Cardiac fibroblast (primary cell): ENCODE data around the gene OR51G1.

Experiments
- DNase-seq, 2 donors: peaks; one replicate each; pipeline versions ENCODE4 v3.0.0 to v3.0.0-alpha.2; 2010; ENCODE audit warnings: low read depth in 2 of 2
- H3K4me3 ChIP-seq, 2 donors: replicated peaks in 1 of 2; 1 replicate in 1 of 2; 2 replicates in 1 of 2; pipeline ENCODE4 v1.5.1; 2011; ENCODE audit warnings: low read depth in 2 of 2, low read length in 2 of 2, mild to moderate bottlenecking in 2 of 2, moderate library complexity in 1 of 2
- TF ChIP-seq, protein P1 (sequence below): IDR thresholded peaks from one replicate; pipeline ENCODE4 v1.5.1; 2011; ENCODE audit warnings: low read depth, mild to moderate bottlenecking, low read length, inconsistent platforms

The OR51G1 gene

DNA sequence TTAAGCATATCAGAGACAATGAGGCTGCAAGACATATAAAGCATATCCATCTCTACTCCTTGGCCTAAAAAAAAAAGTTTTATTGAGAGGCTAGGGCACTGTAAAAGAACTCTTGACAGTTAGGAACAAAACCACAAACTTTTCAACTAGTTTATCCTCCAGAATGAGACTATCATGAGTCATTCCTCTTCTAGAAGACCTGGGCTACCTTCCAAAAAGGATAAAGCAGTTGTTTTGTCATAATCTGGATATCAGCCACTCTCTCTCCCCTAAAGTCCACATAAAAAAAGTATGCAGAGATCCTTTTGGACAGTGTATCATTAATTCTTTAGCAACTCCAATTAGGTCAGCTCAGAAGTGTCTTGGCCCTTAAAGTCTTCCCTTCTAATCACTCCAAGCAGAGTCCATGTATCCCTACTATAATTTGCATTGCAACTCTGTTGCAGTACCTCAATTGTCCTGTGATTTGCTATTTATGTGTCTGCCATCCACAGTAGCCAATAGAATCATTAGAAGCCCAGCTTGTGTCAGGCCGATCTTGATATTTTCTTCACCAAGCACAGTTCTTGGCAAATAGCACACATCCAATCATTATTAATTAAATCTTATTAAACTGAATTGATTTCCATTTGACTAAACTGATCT lies 32.0 kb downstream of the OR51G1 start:
- TF ChIP-seq, protein P1, sequence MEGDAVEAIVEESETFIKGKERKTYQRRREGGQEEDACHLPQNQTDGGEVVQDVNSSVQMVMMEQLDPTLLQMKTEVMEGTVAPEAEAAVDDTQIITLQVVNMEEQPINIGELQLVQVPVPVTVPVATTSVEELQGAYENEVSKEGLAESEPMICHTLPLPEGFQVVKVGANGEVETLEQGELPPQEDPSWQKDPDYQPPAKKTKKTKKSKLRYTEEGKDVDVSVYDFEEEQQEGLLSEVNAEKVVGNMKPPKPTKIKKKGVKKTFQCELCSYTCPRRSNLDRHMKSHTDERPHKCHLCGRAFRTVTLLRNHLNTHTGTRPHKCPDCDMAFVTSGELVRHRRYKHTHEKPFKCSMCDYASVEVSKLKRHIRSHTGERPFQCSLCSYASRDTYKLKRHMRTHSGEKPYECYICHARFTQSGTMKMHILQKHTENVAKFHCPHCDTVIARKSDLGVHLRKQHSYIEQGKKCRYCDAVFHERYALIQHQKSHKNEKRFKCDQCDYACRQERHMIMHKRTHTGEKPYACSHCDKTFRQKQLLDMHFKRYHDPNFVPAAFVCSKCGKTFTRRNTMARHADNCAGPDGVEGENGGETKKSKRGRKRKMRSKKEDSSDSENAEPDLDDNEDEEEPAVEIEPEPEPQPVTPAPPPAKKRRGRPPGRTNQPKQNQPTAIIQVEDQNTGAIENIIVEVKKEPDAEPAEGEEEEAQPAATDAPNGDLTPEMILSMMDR: peak; percentile 44
- DNase-seq: peak; percentile 91 to 92
- no peak overlapping the region for H3K4me3 ChIP-seq

DNA sequence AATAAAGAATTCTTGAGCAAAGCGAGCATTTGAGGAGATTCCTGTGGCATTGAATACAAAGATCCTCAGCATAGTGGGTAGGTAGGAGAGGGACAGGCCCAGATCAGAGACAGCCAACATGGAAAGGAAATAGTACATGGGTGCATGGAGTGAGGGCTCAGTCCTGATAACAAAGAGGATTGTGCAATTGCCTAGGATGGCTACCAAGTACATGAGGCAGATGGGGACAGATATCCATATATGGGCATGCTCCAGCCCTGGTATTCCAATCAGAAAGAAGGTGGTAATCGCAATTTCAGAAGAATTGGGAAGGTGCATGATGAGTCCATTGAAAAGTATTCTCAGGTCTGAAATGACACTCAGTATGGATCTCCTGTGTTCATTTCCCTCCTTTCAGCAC lies 33.9 kb downstream of the OR51G1 start:
- no peak overlapping the region for H3K4me3 ChIP-seq
- TF ChIP-seq, protein P1: no peak
- DNase-seq: peak; percentile 4 to 38

DNA sequence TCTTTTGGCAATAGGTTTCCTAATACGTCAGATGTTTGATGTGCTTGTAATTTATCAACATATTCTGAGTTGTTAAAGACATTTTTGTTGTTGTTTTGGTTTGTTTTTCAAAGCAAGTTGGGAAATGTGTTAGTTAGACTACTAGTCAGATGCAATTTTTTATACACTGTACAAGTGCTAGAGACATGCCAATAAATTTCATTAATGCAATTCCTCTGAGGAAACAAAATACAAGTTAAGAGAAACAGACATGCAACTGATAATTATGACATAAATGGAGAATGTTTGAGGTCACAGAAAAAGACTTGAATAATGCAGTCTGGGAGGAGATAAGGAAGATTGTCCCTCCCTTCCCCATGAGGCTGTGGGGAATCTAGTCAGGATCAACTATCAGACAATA lies 36.5 kb downstream of the OR51G1 start:
- TF ChIP-seq, protein P1: no peak
- no peak overlapping the region for H3K4me3 ChIP-seq
- peak; percentile 20 to 75 for DNase-seq

DNA sequence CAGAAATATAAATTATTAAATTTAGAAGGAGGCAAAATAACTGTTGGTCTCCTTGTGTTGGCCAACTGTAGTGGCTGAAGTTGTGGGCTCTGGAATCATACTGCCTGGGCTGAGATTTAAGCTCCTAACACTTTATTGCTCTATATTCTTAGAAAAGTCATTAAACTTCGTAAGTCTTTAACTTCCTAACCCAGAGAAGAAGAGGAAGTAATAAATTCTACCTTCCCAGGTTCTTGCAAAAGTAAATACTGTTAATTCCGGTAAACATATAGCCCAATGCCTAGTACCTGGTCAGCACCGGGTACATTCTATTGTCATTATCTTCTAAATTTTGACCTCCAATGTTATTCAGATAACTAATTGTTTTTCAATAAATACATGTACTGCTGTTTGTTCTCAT lies 38.0 kb downstream of the OR51G1 start:
- no peak overlapping the region for H3K4me3 ChIP-seq
- TF ChIP-seq, protein P1: no peak
- no peak for DNase-seq

DNA sequence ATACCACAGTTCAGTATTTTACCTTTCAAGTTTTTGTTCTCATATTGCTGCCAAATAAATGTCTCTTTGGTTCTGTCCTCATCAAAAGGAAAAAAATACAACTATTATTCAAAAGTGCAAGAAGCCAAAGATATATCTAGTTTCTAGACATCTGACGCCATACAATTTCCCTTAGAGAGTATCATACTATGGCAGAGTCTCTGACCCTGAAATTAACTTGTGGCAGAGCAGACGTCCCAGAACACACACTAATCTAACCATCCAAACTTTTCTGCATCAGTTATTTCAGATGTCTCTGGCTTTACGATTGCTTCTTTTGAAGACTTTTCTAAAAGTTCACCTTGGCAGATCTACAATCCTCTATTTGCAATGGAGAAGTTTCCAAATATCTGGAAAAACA lies 39.8 kb downstream of the OR51G1 start:
- DNase-seq: no peak
- TF ChIP-seq, protein P1: no peak
- H3K4me3 ChIP-seq: no peak overlapping the region

DNA sequence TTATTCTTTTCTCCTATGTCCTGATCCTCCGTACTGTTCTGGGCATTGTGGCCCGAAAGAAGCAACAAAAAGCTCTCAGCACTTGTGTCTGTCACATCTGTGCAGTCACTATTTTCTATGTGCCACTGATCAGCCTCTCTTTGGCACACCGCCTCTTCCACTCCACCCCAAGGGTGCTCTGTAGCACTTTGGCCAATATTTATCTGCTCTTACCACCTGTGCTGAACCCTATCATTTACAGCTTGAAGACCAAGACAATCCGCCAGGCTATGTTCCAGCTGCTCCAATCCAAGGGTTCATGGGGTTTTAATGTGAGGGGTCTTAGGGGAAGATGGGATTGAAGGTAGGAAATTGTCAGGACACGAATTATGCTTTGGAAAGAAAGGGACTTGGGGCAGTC lies 41.6 kb downstream of the OR51G1 start:
- H3K4me3 ChIP-seq: no peak overlapping the region
- DNase-seq: no peak
- TF ChIP-seq, protein P1: no peak

DNA sequence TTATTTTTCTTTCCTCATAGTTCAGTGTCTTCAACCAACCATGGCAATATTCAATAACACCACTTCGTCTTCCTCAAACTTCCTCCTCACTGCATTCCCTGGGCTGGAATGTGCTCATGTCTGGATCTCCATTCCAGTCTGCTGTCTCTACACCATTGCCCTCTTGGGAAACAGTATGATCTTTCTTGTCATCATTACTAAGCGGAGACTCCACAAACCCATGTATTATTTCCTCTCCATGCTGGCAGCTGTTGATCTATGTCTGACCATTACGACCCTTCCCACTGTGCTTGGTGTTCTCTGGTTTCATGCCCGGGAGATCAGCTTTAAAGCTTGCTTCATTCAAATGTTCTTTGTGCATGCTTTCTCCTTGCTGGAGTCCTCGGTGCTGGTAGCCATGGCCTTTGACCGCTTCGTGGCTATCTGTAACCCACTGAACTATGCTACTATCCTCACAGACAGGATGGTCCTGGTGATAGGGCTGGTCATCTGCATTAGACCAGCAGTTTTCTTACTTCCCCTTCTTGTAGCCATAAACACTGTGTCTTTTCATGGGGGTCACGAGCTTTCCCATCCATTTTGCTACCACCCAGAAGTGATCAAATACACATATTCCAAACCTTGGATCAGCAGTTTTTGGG lies 42.2 kb downstream of the OR51G1 start, which contains the start of gene OR51T1:
TSS of gene OR51T1 (plus strand) at position 41 of the 641 bp plus-strand sequence. CDS start at position 41, 0 bp downstream.
- TF ChIP-seq, protein P1: no peak
- peak; percentile 23 to 65 for DNase-seq
- H3K4me3 ChIP-seq: no peak within 1 kb of the TSS
